GM21515 (cell line): Measurements from ENCODE around the gene SETD4.

Source experiments
- ATAC-seq: cut with Tn5 transposase; IDR thresholded peaks from one replicate; pipeline ENCODE4 v1.9.1; 2021; ENCODE audit not compliant: unreplicated experiment

The SETD4 gene

DNA sequence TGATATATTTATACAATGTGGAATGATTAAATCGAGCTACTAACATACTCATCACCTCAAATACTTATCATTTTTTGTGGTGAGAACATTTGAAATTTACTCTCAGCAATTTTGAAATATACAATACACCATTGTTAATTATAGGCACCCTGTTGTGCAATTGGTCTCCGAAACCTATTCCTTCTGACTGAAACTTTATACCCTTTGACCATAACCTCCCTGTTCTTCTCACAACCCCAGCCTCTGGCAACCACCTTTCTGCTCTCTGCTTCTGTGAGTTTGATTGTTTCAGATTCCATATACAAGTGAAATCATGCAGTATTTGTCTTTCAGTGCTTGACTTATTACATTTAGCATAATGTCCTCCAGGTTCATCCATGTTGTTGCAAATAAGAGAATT is 49.5 kb downstream of the SETD4 start:
- no peak for ATAC-seq

GRCh38 chr21:36008505-36008904 is 51.8 kb downstream of the SETD4 start:
- no peak for ATAC-seq

DNA sequence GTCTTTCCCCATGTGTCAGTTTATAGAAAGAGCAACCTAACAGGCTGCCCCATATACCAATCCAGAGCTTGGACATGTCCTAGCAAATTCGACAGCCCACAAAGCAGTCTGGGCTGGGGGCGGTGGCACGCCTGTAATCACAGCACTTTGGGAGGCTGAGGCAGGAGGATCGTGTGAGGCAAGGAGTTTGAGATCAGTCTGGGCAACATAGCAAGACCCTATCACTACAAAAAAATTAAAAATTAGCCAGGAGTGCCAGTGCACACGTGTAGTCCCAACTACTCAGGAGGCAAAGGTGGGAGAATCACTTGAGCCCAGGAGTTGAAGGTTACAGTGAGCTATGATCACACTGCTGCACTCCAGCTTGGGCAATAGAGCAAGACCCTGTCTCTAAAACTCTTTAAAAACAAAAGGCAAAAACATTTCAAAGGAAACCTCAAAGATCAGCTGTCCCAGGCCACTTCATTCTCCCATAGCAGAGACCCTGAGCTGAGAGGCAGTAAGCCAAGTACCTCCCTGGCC is 54.4 kb downstream of the SETD4 start:
- no peak for ATAC-seq

GRCh38 chr21:36005018-36005417 is 55.3 kb downstream of the SETD4 start:
- ATAC-seq, result no peak

GRCh38 chr21:36004441-36004840 is 55.9 kb downstream of the SETD4 start:
- no peak for ATAC-seq

DNA sequence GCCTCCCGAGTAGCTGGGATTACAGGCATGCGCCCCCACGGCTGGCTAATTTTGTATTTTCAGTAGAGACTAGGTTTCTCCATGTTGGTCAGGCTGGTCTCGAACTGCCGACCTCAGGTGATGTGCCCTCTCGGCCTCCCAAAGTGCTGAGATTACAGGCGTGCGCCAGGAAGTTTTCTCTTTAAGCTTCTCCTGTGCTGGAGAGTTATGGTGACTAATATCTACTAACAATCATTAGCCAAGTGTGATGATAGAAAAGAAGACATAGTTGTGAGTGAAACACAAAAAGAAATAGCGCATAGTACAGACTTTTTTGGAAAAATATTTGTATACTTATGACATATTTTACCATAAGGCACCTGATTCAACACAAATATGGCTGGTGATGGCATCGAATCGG is 56.5 kb downstream of the SETD4 start:
- ATAC-seq, result no peak

DNA sequence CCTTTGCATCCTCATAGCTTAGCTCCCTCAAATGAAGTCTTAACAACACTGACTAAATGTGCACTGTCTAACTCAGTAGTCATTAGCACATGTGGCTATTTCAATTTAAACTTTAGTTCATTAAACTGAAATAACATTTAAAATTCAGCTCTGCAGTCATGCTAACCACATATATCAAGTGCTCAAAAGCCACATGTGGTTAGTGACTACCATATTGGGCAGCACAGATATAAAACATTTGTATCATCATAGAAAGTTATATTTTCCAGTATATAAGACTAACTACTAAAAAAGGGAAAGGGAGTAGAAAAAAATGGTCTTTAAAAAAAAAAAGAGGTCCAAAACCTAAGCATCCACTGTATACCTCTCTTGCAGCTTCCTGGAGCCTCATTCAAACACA is 64.1 kb downstream of the SETD4 start:
- no peak for ATAC-seq

- ATAC-seq, result no peak
Observed at GRCh38 chr21:35995522-35996088, 64.7 kb downstream of the SETD4 start.

DNA sequence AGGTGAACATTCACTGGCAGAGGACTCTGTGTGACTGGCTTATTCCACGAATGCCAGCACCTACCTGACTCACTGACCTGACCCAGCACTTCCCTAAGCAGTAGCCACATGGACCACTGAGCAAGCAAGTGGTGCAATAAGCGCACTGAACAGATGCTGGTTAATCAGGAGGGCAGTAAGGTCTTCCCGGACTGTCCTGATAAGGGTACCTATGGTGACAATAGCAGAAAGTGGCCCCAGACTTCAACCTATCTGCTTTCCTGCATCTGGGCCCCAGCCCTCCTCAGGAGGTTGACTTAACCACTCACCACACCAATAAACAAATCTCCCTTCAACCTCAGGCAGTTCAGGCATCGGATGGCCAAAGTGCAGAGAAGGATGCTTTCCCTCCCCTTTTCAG is 65.7 kb downstream of the SETD4 start:
- ATAC-seq, result no peak

GRCh38 chr21:35993875-35994490 is 66.3 kb downstream of the SETD4 start:
- no peak for ATAC-seq

GRCh38 chr21:35991131-35991530 is 69.2 kb downstream of the SETD4 start:
- ATAC-seq, result no peak

DNA sequence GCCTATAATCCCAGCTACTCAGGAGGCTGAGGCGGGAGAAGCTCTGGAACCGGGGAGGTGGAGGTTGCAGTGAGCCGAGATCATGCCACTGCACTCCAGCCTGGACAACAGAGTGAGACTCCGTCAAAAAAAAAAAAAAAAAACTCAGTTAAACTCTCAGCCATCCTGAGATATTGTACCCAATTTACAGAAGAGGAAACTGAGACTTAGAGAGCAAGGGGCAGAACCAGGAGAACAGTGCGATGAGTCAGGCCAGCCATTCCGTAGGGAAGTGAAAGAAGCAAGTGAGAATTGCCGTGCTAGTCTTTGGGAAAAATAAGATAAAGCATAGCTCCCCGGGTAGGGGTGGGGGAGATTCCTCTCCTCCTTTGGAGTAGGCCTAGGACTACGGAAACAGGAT is 69.7 kb downstream of the SETD4 start:
- ATAC-seq, result no peak

DNA sequence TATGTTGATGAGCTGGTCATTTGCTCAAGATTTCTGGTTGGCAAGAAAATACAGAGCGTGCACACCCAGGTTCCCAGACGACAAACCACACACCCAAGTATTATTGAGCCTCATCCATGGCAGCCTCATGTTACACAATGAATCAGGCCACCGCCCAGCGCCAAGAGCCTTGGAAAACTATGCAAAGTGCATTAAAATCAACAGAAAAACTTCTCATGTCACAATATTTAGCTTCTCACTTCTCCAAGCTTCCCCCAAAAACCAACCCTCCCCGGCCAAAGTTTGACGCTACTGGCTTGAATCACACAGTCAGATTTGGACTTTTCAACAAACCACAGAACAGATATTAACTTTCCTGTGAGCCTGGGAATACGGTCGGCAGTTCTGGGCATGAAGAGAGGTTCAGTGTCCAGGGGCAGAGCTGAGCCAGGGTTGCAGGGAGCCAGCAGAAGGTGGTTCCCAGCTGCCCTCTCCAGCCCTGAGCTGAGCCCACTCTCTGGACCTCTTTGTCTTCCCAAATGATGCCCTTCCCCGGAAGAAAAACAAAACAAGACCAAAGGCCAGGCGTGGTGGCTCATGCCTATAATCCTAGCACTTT is 71.1 kb downstream of the SETD4 start:
- ATAC-seq, result no peak

DNA sequence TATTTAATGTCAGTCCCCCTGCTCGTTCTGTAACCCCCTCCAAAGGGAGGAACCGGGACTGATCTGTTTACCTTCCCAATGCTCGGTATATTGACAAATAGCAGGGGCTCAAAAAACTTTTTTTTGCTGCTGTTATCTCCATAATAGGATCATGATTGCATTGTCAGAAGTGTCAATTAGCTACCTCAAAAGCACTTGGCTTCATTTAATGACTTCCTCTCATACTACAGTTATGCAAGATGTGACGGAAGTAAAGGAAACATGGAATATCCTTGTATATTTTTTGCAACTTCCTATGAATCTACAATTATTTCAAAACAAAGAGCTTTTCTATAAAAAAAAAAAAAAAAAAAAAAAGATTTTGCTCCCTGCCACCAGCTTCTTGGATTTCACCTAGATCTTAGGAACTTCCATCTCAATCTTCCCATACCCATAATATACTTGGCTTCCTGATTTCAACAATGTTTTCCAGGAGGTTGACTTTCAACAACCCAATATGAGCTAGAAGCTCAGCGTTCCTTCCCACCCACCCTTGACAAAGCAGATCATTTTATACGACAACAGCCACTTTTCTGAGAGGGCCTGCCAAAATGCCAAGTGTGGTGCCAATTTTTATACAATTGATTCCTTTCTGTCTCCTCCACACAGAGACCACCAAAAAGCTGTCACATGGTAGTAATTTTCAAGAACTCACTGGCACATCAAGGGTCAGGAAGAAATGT is 71.7 kb downstream of the SETD4 start:
- no peak for ATAC-seq

GRCh38 chr21:35987475-35987874 is 72.9 kb downstream of the SETD4 start:
- ATAC-seq, result no peak

- no peak for ATAC-seq
Observed at GRCh38 chr21:35984654-35985361, 75.5 kb downstream of the SETD4 start.
